ENCODE measurements around the gene ADRM1.

ADRM1 gene

GRCh38 chr20:62352402-62353288 lies 49.8 kb downstream of the ADRM1 start:
- Histone ChIP-seq H3K27ac (ENCODE audit: low read depth, low read length) (no peak overlapping the region), H3K79me2 (ENCODE audit: control insufficient read depth, low read length) (no peaks in the 10 kb centered on the region), H3K27me3 (ENCODE audit: control insufficient read depth, low read length) (no peaks in the 10 kb centered on the region), H3K4me2 (ENCODE audit: low read length) (no peak overlapping the region), H3K4me1 (ENCODE audit: control insufficient read depth, low read length) (no peaks in the 10 kb centered on the region; the same call in 1 of the 2 replicates), H3K9me2 (replicated peaks; ENCODE audit: control insufficient read depth, low read length) (no peaks in the 10 kb centered on the region), H3K4me3 (ENCODE audit: low read length) (no peak overlapping the region), H3K9me3 (ENCODE audit: control insufficient read depth, insufficient read depth, low read length) (no peaks in the 10 kb centered on the region), H3K36me3 (ENCODE audit: control insufficient read depth, low read length) (no peaks in the 10 kb centered on the region; the same call in none of the 2 replicates), H3F3A (ENCODE audit: control insufficient read depth, insufficient read depth) (no peaks in the 10 kb centered on the region), H4K20me1 (ENCODE audit: control insufficient read depth, insufficient read depth, low read depth, low read length) (no peaks in the 10 kb centered on the region)
- no peak for TF ChIP-seq CTCF (IDR thresholded peaks at IDR 0.05; ENCODE audit: low read depth, low read length, poor library complexity, severe bottlenecking)

- H3K4me3 ChIP-seq (ENCODE audit: low read length): no peak overlapping the region
- peaks cover 7% of the 10 kb centered on the region for H3K4me1 ChIP-seq (ENCODE audit: control insufficient read depth, low read length)
- H4K20me1 ChIP-seq (ENCODE audit: control insufficient read depth, insufficient read depth, low read depth, low read length): no peaks in the 10 kb centered on the region
- no peak overlapping the region for H3K27ac ChIP-seq (ENCODE audit: low read depth, low read length)
- no peaks in the 10 kb centered on the region; the same call in 1 of the 2 replicates for H3K36me3 ChIP-seq (ENCODE audit: control insufficient read depth, low read length)
- H3F3A ChIP-seq (ENCODE audit: control insufficient read depth, insufficient read depth): no peaks in the 10 kb centered on the region
- no peaks in the 10 kb centered on the region for H3K9me2 ChIP-seq (replicated peaks; ENCODE audit: control insufficient read depth, low read length)
- no peak overlapping the region for H3K4me2 ChIP-seq (ENCODE audit: low read length)
- no peak for TF ChIP-seq CTCF (IDR thresholded peaks at IDR 0.05; ENCODE audit: low read depth, low read length, poor library complexity, severe bottlenecking)
- no peaks in the 10 kb centered on the region for H3K9me3 ChIP-seq (ENCODE audit: control insufficient read depth, insufficient read depth, low read length)
- H3K27me3 ChIP-seq (ENCODE audit: control insufficient read depth, low read length): no peaks in the 10 kb centered on the region
- H3K79me2 ChIP-seq (ENCODE audit: control insufficient read depth, low read length): no peaks in the 10 kb centered on the region
Observed at GRCh38 chr20:62353289-62354030, 50.7 kb downstream of the ADRM1 start.

- Histone ChIP-seq H3K4me3 (ENCODE audit: low read length) (no peak overlapping the region), H3F3A (ENCODE audit: control insufficient read depth, insufficient read depth) (no peaks in the 10 kb centered on the region), H3K4me2 (ENCODE audit: low read length) (no peak overlapping the region), H3K4me1 (ENCODE audit: control insufficient read depth, low read length) (peaks cover 15% of the 10 kb centered on the region), H3K9me2 (replicated peaks; ENCODE audit: control insufficient read depth, low read length) (no peaks in the 10 kb centered on the region), H3K9me3 (ENCODE audit: control insufficient read depth, insufficient read depth, low read length) (no peaks in the 10 kb centered on the region), H3K79me2 (ENCODE audit: control insufficient read depth, low read length) (no peaks in the 10 kb centered on the region), H3K36me3 (ENCODE audit: control insufficient read depth, low read length) (no peaks in the 10 kb centered on the region; the same call in 1 of the 2 replicates), H4K20me1 (ENCODE audit: control insufficient read depth, insufficient read depth, low read depth, low read length) (no peaks in the 10 kb centered on the region), H3K27ac (ENCODE audit: low read depth, low read length) (no peak overlapping the region), H3K27me3 (ENCODE audit: control insufficient read depth, low read length) (no peaks in the 10 kb centered on the region)
- no peak for TF ChIP-seq EZH2phosphoT487 (IDR thresholded peaks at IDR 0.05; ENCODE audit: borderline replicate concordance, low read length)
- no peak for TF ChIP-seq CTCF (IDR thresholded peaks at IDR 0.05; ENCODE audit: low read depth, low read length, poor library complexity, severe bottlenecking)
Observed at GRCh38 chr20:62354031-62354808, 51.4 kb downstream of the ADRM1 start.

Measured in DOHH2 (cell line).